PC-3 (cell line): ENCODE measurements around the gene AOPEP. TPM values are rescaled to one million over a fixed set of nuclear protein-coding genes. Genes with fewer than 3 reads are reported as not detected.

Experiments
- ATAC-seq: fragments of 200-7000 bp; cut with Tn5 transposase; 2 replicates; pipeline ENCODE4 v1.9.1; 2020; ENCODE audit warnings: mild to moderate bottlenecking, moderate library complexity
- BruUV-seq: library from RNA; stranded (reverse); fragments of 400-500 nt; replicated peaks from 2 replicates; lab custom pipeline; 2021; lab: Mats Ljungman, UMichigan
- CTCF ChIA-PET: fragments of 300-600 bp; sonication (Branson Sonifier 250); formaldehyde crosslinking; loops from one replicate; lab custom pipeline; 2022; ENCODE audit warnings: antibody characterized with exemption; lab: Charles Lee
- POLR2A ChIA-PET: fragments of 300-600 bp; sonication (Branson Sonifier 250); formaldehyde crosslinking; loops from one replicate; lab custom pipeline; 2022; ENCODE audit warnings: antibody characterized with exemption; ENCODE audit not compliant: unreplicated experiment; lab: Charles Lee
- DNase-seq: peaks from one replicate; pipeline ENCODE4 v3.0.0-alpha.2; 2015
- H2AFZ ChIP-seq: fragments of 300-600 bp; sonication (generic); 2 replicates; pipeline ENCODE4 v1.6.0; 2016; ENCODE audit warnings: antibody characterized with exemption, low read length
- H3F3A ChIP-seq: fragments of 300-600 bp; sonication (generic); one replicate; pipeline ENCODE4 v1.6.0; 2017; ENCODE audit warnings: antibody characterized with exemption, low read length, control low read depth, mild to moderate bottlenecking; ENCODE audit not compliant: unreplicated experiment
- H3K27ac ChIP-seq: fragments of 300-600 bp; sonication (generic); 2 replicates; pipeline ENCODE4 v1.5.1; 2016; ENCODE audit warnings: mild to moderate bottlenecking, low read length
- H3K27me3 ChIP-seq: fragments of 300-600 bp; sonication (generic); 2 replicates; pipeline ENCODE4 v1.6.1; 2016; ENCODE audit warnings: low read length, mixed read lengths
- H3K36me3 ChIP-seq: fragments of 300-600 bp; sonication (generic); 2 replicates; pipeline ENCODE4 v1.6.1; 2016; ENCODE audit warnings: low read depth, mixed run types, low read length, mixed read lengths
- H3K4me1 ChIP-seq: fragments of 300-600 bp; sonication (generic); 2 replicates; pipeline ENCODE4 v1.5.1; 2016; ENCODE audit warnings: low read length; ENCODE audit not compliant: insufficient read depth
- H3K4me2 ChIP-seq: fragments of 300-600 bp; sonication (generic); 2 replicates; pipeline ENCODE4 v1.6.0; 2016; ENCODE audit warnings: low read length
- H3K4me3 ChIP-seq: fragments of 300-600 bp; sonication (generic); 2 replicates; pipeline ENCODE4 v1.5.1; 2016; ENCODE audit warnings: mild to moderate bottlenecking, low read length, mixed read lengths
- H3K79me2 ChIP-seq: fragments of 300-600 bp; sonication (generic); 2 replicates; pipeline ENCODE4 v1.6.1; 2017; ENCODE audit warnings: low read length, mixed read lengths
- H3K9ac ChIP-seq: fragments of 300-600 bp; sonication (generic); 2 replicates; pipeline ENCODE4 v1.6.0; 2016; ENCODE audit warnings: mild to moderate bottlenecking, low read length
- H3K9me2 ChIP-seq: fragments of 300-600 bp; sonication (generic); replicated peaks from 2 replicates; pipeline ENCODE4 v1.6.1; 2016; ENCODE audit warnings: mixed run types, low read length, mixed read lengths
- H3K9me3 ChIP-seq: fragments of 300-600 bp; sonication (generic); 2 replicates; pipeline ENCODE4 v1.6.1; 2016; ENCODE audit warnings: low read length, mixed read lengths
- H4K20me1 ChIP-seq: fragments of 300-600 bp; sonication (generic); 2 replicates; pipeline ENCODE4 v1.6.1; 2016; ENCODE audit warnings: low read length, mixed read lengths
- CTCF ChIP-seq: fragments of 300-600 bp; sonication (generic); conservative IDR thresholded peaks from 2 replicates; pipeline ENCODE4 v1.5.1; 2017; ENCODE audit warnings: antibody characterized with exemption, low read depth, mild to moderate bottlenecking, low read length
- EZH2 ChIP-seq: fragments of 300-600 bp; sonication (generic); IDR thresholded peaks from one replicate; pipeline ENCODE4 v1.6.1; 2017; ENCODE audit warnings: antibody characterized with exemption, mild to moderate bottlenecking, low read length; ENCODE audit not compliant: unreplicated experiment
- EZH2phosphoT487 ChIP-seq: fragments of 300-600 bp; sonication (generic); IDR thresholded peaks from 2 replicates; pipeline ENCODE4 v1.6.1; 2018; ENCODE audit warnings: mild to moderate bottlenecking, antibody characterized with exemption, low read length, borderline replicate concordance
- intact Hi-C: fragments of 100-400 bp; cut with micrococcal nuclease; formaldehyde crosslinking; loops from 2 replicates; pipeline ENCODE4 v1.9.0; 2023
- total RNA-seq: library from RNA; depleted of rRNA; stranded (reverse); fragments of >200 nt; gene quantifications from 2 replicates; pipeline ENCODE4 v1.2.3, GENCODE V29; 2014

AOPEP gene
- total RNA-seq, 1 experiment from 2014 or later: 23.1 TPM

- BruUV-seq: no TSS peak
- peaks cover 5% of the 10 kb centered on the region; the same call in 1 of the 2 replicates for H3K36me3 ChIP-seq
- ChIA-PET POLR2A (no interaction called here), CTCF (no interaction called here)
- no peaks in the 10 kb centered on the region for H3K9me3 ChIP-seq
- no peak for TF ChIP-seq EZH2phosphoT487
- TF ChIP-seq CTCF: no peak
- TF ChIP-seq EZH2: no peak
- intact Hi-C loops: no loop called here
- H3K4me3 ChIP-seq: no peak overlapping the region
- H3K79me2 ChIP-seq: peaks cover 89% of the 10 kb centered on the region
- no peak overlapping the region for H3K4me2 ChIP-seq
- H4K20me1 ChIP-seq: no peaks in the 10 kb centered on the region
- DNase-seq (no peak), ATAC-seq (no peak)
- peaks cover 19% of the 10 kb centered on the region for H3K4me1 ChIP-seq
- H3K27ac ChIP-seq: no peak overlapping the region
- no peaks in the 10 kb centered on the region for H3K27me3 ChIP-seq
- H3F3A ChIP-seq: no peaks in the 10 kb centered on the region
- H3K9me2 ChIP-seq: no peaks in the 10 kb centered on the region
- H3K9ac ChIP-seq: no peak overlapping the region
- H2AFZ ChIP-seq: no peak overlapping the region
Measured at GRCh38 chr9:95055851-95056551, 329.5 kb downstream of the AOPEP start.

DNA sequence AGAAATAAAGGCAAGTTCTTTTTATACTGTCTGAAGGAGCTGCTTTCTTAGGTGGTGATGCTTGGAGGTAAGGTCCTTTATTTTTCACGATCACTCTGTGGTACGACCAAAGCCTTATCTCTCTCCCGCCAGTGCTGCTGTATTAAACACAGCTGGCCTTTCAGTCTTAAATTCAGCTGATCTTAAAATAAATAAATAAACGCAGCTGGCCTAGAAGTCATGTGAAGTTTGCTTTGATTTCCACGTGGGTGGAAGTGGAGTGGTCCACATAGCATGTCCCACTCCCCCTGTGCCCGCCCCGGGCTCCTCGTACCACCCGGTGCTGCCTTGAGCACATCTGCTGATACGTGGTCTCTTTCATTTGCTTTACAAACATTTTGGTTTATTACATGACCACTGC lies 330.6 kb downstream of the AOPEP start:
- TF ChIP-seq CTCF (no peak), EZH2 (no peak), EZH2phosphoT487 (no peak)
- CTCF ChIA-PET: interaction anchor here (0.6 kb wide), 1 partner anchor 274 kb away, joined by 3 read pairs; no protein-coding TSS in a partner anchor
- no peak overlapping the region for H3K9ac ChIP-seq
- H3K4me3 ChIP-seq: no peak overlapping the region
- no peaks in the 10 kb centered on the region for H4K20me1 ChIP-seq
- intact Hi-C loops: no loop called here
- H3F3A ChIP-seq: no peaks in the 10 kb centered on the region
- no peaks in the 10 kb centered on the region for H3K9me2 ChIP-seq
- no peak overlapping the region for H2AFZ ChIP-seq
- peaks cover 79% of the 10 kb centered on the region for H3K79me2 ChIP-seq
- 0 out of 2 replicates have a peak overlapping the region, but pooled peaks have one; percentile 8 for H3K27ac ChIP-seq
- POLR2A ChIA-PET: no interaction called here
- DNase-seq (no peak), ATAC-seq (no peak)
- peak overlapping the region; percentile 34; the same call in 1 of the 2 replicates for H3K4me2 ChIP-seq
- no TSS peak for BruUV-seq
- H3K4me1 ChIP-seq: peaks cover 19% of the 10 kb centered on the region
- no peaks in the 10 kb centered on the region for H3K9me3 ChIP-seq
- peaks cover 5% of the 10 kb centered on the region; the same call in 1 of the 2 replicates for H3K36me3 ChIP-seq
- H3K27me3 ChIP-seq: no peaks in the 10 kb centered on the region

DNA sequence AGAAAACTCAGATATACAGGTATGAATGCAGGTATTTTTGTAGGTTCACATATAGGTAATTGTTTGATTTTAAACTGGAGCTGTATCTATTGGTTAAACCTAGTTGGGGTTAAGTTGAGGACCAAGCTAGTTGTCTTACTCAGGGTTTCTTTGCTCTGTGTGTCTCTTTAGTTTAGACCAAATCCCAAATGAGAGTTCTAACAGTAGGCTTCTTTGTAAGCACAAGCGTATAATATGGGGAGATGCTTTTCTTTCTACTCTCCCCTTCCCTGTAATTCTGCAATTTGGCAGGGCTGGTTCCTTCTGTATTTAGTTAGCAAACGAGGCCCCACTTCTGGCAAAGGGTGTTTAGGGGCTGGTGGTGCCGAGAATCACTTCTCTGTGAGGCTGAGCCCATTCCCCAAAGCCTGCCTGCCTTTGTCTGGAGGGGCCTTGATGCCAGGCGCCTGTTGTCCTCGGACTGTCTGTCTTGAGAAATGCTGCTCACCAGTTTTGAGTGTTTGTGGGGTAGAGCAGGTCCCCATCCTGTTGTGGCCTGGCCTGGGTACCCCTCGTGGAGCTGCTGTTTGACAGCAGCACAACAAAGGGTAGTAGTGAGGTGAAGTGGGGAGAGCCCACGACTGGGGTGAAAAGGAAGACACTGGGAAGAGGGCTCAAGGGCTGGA lies 331.8 kb downstream of the AOPEP start:
- Histone ChIP-seq H3K4me1 (peaks cover 19% of the 10 kb centered on the region), H2AFZ (no peak overlapping the region), H3K27ac (no peak overlapping the region), H3K4me2 (no peak overlapping the region), H3K4me3 (no peak overlapping the region), H3K36me3 (peaks cover 10% of the 10 kb centered on the region), H3K9me2 (no peaks in the 10 kb centered on the region), H3F3A (no peaks in the 10 kb centered on the region), H3K9me3 (no peaks in the 10 kb centered on the region), H3K79me2 (peaks cover 68% of the 10 kb centered on the region), H3K27me3 (no peaks in the 10 kb centered on the region), H4K20me1 (no peaks in the 10 kb centered on the region), H3K9ac (no peak overlapping the region)
- POLR2A ChIA-PET: interaction anchor here (0.6 kb wide), 1 partner anchor 79 kb away, joined by 3 read pairs; no protein-coding TSS in a partner anchor
- BruUV-seq: no TSS peak
- no peak for TF ChIP-seq CTCF
- TF ChIP-seq EZH2phosphoT487: no peak
- TF ChIP-seq EZH2: no peak
- no peak for ATAC-seq
- CTCF ChIA-PET: no interaction called here
- DNase-seq: no peak
- intact Hi-C loops: no loop called here
